NCI-H1092 treated with DMSO at 0.1 percent for 48 hours (cell line): ENCODE data around the gene AGO3.
"Not testable (repeated sequence)": the region's sequence is repeated elsewhere in the genome, so short reads cannot be mapped to it uniquely, and the experiment has no call there.

Experiments
- DNase-seq: peaks from one replicate; lab custom pipeline; 2025; lab: John Stamatoyannopoulos, UW

The AGO3 gene

DNA sequence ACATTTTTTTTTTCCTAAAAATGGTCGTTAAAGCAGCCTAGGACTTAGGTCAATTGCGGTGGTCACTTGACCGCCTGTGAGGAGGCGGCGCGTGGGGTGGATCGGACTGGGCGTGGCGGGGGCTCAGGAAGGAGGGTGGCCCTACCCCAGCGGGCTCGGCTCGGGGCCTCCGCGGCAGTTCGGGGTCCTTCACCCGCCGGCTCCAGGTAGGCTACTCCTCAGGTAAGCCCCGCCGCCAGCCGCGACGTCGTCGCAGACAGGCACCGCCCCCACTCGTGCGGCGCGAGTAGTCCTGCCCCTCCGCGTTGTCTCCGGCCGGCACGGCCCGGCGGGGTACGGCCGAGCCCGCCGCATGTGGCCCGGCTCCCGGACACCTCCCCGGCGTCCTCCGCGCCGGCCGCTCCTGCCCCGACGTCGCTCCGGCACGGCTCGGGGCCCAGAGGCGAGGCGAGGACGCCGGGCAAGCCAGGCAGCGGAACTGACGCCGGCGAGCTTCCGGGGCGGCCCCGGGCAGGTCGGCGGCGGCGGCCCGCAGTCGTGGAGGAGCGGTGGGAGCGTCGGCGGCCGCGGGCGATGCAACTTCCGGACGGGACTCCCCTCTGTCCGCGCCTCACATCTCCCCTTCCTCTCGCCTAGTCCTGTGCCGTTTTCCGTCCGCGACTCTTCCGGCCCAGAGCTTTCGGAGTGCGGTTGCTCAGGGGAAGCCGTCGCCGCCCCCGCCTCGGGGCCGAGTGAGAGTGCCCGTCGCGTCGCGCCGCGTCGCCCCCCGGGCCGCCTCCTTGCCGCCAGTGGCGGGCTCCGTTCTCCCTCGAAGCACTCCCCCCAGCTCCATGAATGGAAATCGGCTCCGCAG lies at the start of gene AGO3:
Gene AGO3, plus strand, starts transcription at position 513 of the 853 bp plus-strand sequence. Its CDS starts 322 bp downstream, at position 835.
- DNase-seq = peak; percentile 92

- no peak for DNase-seq
Measured at GRCh38 chr1:35881850-35882273, 49.0 kb upstream of the AGO3 start.

DNA sequence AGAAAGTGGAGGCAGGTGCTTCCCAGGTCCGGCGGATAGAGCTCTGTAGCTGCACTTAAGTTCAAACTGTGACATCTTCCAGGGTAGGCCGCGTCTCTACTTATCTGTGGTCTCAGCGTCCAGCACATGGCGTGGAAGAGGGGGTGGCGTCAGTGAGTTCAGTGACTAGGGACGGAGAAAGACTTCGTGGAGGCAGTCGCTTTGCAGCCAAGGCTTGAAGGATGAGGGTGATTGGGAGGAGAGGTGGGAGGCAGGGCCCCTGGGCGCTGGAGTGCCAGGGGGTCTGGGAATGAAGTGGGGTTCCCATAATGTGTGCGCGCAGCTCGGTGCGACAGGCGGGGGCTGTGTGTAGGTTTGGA lies 48.3 kb upstream of the AGO3 start:
- no peak for DNase-seq

DNA sequence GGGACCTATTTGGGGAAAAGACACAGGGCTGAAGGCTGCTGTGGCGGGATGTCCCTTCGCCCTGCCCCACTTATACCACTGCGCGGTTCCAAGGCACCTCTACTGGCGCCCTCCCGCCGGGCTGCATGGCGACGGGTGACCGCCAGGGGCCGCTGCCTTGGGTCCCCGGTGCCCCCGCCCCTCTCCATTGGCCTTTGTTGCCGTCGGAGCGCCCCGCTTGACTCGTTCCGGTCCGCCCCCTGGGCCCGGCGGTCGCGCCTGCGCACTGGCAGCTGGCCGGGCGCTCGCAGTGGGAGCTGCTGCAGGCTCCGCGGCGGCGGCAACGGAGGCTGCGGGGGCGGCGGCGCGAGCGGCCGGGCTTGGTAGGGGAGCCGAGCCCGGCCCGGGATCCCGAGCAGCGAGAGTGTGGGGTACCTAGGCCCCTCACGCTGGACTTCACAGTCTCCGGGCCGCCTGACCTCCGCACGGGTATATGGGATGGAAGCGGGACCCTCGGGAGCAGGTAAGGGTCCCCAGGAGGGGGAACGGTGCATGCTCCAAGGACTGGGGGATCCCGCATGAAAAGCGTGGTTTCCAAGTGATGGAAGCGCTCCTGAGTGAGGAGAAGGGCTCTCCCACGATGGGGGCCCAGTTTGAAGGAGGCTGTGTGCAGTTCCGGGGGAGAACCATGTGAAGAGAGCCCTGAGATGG lies 47.8 kb upstream of the AGO3 start, which contains the start of gene AGO1:
Gene AGO1, plus strand, starts transcription at position 265 of the 690 bp plus-strand sequence. Its CDS starts 213 bp downstream, at position 478.
- peak; percentile 95 for DNase-seq

GRCh38 chr1:35883635-35884101 lies 47.2 kb upstream of the AGO3 start:
- peak; percentile 67 for DNase-seq

GRCh38 chr1:35884934-35885333 lies 46.0 kb upstream of the AGO3 start:
- no peak for DNase-seq

DNA sequence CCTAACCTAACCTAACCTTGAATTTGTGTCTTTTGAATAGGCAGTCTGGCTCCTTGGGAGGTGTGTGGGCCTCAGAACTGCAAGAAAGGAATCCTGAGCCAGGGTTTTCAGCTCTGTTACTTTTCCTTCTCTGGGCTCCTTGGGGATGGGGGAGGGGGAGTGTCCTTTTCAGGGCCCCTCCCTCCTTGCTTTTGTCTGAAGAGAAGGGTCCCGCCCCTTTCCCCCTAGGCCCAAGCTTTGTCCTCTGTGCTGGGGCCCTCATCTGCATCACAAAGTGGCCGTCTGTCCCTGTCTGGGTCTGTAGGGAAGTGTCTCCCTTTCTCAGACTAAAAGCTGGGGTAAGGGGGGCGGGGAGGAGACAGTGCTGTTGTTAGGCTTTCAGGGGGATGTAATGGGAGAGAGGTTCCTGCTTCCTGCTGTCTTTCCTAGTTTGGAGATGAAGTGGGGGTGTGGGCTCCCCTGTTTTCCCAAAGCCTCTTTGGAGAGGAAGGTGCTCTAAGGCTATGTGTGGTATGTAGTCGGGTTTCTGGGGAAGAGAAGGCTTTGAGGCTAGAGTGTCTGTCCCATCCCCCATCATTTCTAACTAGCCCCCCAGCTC lies 44.8 kb upstream of the AGO3 start:
- no peak for DNase-seq

- no peak for DNase-seq
Measured at GRCh38 chr1:35886577-35887431, 44.1 kb upstream of the AGO3 start.

DNA sequence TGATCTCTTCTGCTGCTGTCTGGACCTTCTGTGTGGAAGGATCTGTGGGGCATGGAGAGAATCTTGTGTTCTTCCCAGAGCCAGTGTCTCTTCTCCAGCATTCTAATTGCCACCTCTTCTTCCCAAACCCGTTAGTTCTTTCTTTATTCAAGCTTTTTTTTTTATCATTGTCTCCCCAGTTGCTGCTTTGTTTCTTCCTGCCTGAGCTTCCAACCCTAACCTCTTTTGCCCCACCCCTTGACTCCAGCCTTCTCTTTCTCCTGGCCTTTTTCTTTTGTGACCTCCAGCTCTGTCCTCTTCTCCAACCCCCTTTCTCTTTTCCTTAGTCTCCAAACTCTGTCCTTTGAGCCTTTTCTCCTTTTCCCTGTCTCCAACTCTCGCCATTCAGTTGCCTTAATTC lies 43.4 kb upstream of the AGO3 start:
- DNase-seq = no peak

DNA sequence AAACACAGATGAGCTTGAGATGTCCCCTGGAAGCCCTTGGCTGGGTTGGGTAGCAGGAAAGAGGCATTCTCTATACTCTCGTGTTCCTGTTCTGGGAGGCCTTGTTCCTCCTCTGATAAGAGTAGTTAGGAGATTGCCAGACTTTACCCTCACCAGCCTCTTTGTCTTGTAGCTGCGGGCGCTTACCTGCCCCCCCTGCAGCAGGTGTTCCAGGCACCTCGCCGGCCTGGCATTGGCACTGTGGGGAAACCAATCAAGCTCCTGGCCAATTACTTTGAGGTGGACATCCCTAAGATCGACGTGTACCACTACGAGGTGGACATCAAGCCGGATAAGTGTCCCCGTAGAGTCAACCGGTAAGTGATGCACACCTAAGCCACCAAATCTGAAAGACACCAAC lies 42.6 kb upstream of the AGO3 start:
- DNase-seq = no peak

- DNase-seq = not testable (repeated sequence)
Measured at GRCh38 chr1:35888981-35889380, 41.9 kb upstream of the AGO3 start.

- DNase-seq = no peak
Measured at GRCh38 chr1:35893051-35893879, 37.6 kb upstream of the AGO3 start.

- no peak for DNase-seq
Measured at GRCh38 chr1:35894183-35894582, 36.7 kb upstream of the AGO3 start.

- DNase-seq = no peak
Measured at GRCh38 chr1:35894656-35895055, 36.2 kb upstream of the AGO3 start.

DNA sequence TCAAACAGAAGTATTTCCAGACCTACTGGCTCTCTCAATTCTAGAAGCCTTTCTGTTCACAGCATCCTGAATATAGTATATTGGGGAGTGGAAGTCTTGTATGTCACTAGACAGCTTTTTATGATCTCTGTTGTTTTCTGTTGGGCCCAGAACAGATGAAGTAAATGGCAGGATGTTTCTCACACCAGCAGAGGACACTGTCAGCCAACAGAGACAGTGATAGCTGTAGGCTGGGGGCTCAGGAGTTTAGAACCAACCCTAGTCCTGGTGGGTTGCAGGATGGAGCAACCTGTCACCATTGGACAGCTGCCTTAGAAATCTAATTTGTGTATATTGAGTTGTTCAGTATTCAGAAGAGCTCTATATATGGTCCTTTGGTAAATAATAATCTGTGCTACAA lies 31.0 kb upstream of the AGO3 start:
- DNase-seq = no peak

DNA sequence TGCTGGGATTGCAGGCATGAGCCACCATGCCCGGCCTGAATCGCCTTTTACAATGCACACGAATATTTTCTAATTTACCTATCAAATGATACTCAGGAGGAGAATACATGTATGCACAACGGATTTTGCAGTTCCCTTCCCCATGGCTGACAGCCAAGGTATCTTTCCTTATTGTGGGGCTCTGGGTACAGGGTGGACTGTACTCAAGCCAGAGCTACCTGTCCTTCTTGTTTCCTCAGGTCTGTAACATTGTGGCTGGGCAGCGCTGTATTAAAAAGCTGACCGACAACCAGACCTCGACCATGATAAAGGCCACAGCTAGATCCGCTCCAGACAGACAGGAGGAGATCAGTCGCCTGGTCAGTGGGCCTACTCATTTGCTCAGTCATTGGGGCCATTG lies 29.7 kb upstream of the AGO3 start:
- DNase-seq = no peak

- no peak for DNase-seq
Measured at GRCh38 chr1:35902671-35903070, 28.2 kb upstream of the AGO3 start.

GRCh38 chr1:35914717-35915116 lies 16.2 kb upstream of the AGO3 start:
- DNase-seq = no peak

GRCh38 chr1:35915693-35916092 lies 15.2 kb upstream of the AGO3 start:
- DNase-seq = no peak

DNA sequence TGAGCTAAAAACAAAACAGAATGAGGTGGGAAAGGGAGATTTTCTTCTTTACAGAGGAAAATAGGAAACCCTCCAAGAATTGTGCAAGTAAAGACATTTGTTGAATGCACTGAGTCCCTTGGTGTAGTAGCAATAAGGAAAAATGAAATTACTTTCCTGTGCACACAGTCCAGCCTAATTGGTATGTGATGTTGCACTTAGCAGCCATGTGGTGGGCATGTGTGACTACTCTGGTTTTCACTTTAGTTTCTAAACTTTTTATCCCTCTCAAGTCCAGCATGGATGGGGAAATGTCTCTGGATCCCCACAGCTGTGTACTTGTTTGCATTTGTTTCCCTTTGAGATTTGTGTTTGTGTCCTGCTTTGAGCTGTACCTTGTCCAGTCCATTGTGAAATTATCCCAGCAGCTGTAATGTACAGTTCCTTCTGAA lies 7.1 kb upstream of the AGO3 start:
- DNase-seq = no peak

DNA sequence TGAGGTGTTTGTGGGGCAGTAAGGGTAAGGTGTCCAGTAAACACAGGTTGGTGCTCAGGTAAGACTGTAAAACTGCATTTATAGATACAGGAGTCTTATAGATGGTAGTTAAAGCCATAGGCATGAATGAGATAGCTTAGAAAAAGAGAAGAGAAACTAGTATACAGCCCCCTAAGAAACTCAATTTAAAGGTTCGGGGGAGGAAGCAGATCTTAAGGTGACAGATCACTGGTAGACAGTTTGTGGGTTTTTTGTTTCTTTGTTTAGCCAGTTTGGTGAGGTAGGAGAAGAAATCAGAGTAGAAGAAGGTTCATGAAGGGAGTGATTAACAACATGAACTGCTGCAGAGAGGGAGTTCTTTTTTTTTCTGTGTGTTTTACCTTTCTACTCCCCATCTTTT lies 6.1 kb upstream of the AGO3 start:
- DNase-seq = no peak
